NCI-H2196 (cell line): Measurements from ENCODE around the gene KCND3.
A peak's percentile ranks its signal among the peaks of the same experiment; 100 is the strongest.
"Not testable (repeated sequence)": the region's sequence is repeated elsewhere in the genome, so short reads cannot be mapped to it uniquely, and the experiment has no call there.

ENCODE experiments used
- DNase-seq: peaks from one replicate; lab custom pipeline; 2025; ENCODE audit not compliant: unreplicated experiment; lab: John Stamatoyannopoulos, UW

Gene KCND3

GRCh38 chr1:111749628-111750027 lies 239.8 kb downstream of the KCND3 start:
- DNase-seq: no peak

GRCh38 chr1:111747947-111748346 lies 241.5 kb downstream of the KCND3 start:
- no peak for DNase-seq

GRCh38 chr1:111747282-111747734 lies 242.2 kb downstream of the KCND3 start:
- DNase-seq: peak; percentile 53

- DNase-seq: no peak
Measured at GRCh38 chr1:111746614-111746999, 242.9 kb downstream of the KCND3 start.

GRCh38 chr1:111745675-111746613 lies 243.5 kb downstream of the KCND3 start:
- peak; percentile 28 for DNase-seq

- DNase-seq: no peak
Measured at GRCh38 chr1:111743679-111744101, 245.8 kb downstream of the KCND3 start.

GRCh38 chr1:111742938-111743549 lies 246.4 kb downstream of the KCND3 start:
- no peak for DNase-seq

- DNase-seq: not testable (repeated sequence)
Measured at GRCh38 chr1:111742292-111742691, 247.2 kb downstream of the KCND3 start.

GRCh38 chr1:111739925-111740765 lies 249.3 kb downstream of the KCND3 start:
- peak; percentile 70 for DNase-seq

- peak; percentile 94 for DNase-seq
Measured at GRCh38 chr1:111739194-111739924, 250.1 kb downstream of the KCND3 start, which contains the start of gene INKA2. Gene INKA2, minus strand, starts transcription at chr1:111739395. Its CDS starts 153 bp downstream, at chr1:111739242.

GRCh38 chr1:111738436-111739193 lies 250.9 kb downstream of the KCND3 start:
- DNase-seq: peak; percentile 77

GRCh38 chr1:111738133-111738435 lies 251.4 kb downstream of the KCND3 start:
- DNase-seq: no peak

GRCh38 chr1:111737216-111738132 lies 252.0 kb downstream of the KCND3 start:
- DNase-seq: no peak

GRCh38 chr1:111736548-111737215 lies 252.8 kb downstream of the KCND3 start:
- DNase-seq: peak; percentile 68

- no peak for DNase-seq
Measured at GRCh38 chr1:111735858-111736544, 253.5 kb downstream of the KCND3 start.

- no peak for DNase-seq
Measured at GRCh38 chr1:111735321-111735720, 254.1 kb downstream of the KCND3 start.

- DNase-seq: no peak
Measured at GRCh38 chr1:111734856-111735255, 254.6 kb downstream of the KCND3 start.

GRCh38 chr1:111734426-111734825 lies 255.0 kb downstream of the KCND3 start:
- no peak for DNase-seq
